ENCODE data around the gene RALY. TPM values are rescaled to one million over a fixed set of nuclear protein-coding genes. Genes with fewer than 3 reads are reported as not detected.

The RALY gene
- total RNA-seq, 2 donors from 2014 or later: 104 to 166 TPM

- no peak overlapping the region for H3K27ac ChIP-seq
Observed at GRCh38 chr20:34013554-34013953, 19.8 kb downstream of the RALY start.

DNA sequence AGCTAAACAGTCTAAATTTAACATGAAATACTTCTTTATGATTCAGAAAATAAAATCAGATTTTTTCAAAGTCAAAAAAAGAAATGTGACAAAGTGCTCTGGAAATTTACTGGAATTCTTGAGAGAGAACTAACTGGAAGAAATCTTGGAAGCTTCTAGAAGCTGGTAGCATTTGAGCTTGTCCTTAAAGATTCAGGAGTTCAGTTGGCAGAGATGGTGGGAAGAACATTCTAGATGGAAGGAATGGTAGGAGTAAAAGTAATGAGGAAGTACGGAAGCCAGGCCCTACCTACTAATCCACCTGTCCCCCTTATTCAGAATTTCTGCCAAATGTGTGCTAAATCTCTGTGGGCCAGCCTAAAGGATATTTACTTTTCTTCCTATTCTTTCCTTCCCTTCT is 21.2 kb downstream of the RALY start:
- no peak for ATAC-seq (ENCODE audit: insufficient number of reproducible peaks, low FRiP score, low read depth)
- TF ChIP-seq, protein P1, sequence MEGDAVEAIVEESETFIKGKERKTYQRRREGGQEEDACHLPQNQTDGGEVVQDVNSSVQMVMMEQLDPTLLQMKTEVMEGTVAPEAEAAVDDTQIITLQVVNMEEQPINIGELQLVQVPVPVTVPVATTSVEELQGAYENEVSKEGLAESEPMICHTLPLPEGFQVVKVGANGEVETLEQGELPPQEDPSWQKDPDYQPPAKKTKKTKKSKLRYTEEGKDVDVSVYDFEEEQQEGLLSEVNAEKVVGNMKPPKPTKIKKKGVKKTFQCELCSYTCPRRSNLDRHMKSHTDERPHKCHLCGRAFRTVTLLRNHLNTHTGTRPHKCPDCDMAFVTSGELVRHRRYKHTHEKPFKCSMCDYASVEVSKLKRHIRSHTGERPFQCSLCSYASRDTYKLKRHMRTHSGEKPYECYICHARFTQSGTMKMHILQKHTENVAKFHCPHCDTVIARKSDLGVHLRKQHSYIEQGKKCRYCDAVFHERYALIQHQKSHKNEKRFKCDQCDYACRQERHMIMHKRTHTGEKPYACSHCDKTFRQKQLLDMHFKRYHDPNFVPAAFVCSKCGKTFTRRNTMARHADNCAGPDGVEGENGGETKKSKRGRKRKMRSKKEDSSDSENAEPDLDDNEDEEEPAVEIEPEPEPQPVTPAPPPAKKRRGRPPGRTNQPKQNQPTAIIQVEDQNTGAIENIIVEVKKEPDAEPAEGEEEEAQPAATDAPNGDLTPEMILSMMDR (IDR thresholded peaks at IDR 0.05): no peak
- H3K9me3 ChIP-seq: no peaks in the 10 kb centered on the region
- H3K36me3 ChIP-seq: no peaks in the 10 kb centered on the region
- peak overlapping the region; percentile 64 to 75 for H3K27ac ChIP-seq
- H3K4me1 ChIP-seq (ENCODE audit: control insufficient read depth in 1 of 2, low read depth in 2 of 2): peaks cover 55 to 92% of the 10 kb centered on the region in 2 donors
- no peaks in the 10 kb centered on the region for H3K27me3 ChIP-seq (replicated peaks; ENCODE audit: insufficient read depth)
- no peak for DNase-seq (ENCODE audit: low spot score)
- H3K4me3 ChIP-seq: no peak overlapping the region

More at GRCh38 chr20:34013554-34013953, 19.8 kb downstream of the RALY start:
- Histone ChIP-seq H3K4me3 (no peak overlapping the region), H3K9me3 (no peaks in the 10 kb centered on the region), H3K27me3 (replicated peaks; ENCODE audit: insufficient read depth) (no peaks in the 10 kb centered on the region), H3K4me1 (ENCODE audit: control insufficient read depth in 1 of 2, low read depth in 2 of 2) (peaks cover 55 to 95% of the 10 kb centered on the region in 2 donors), H3K36me3 (no peaks in the 10 kb centered on the region)
- TF ChIP-seq, protein P1 (IDR thresholded peaks at IDR 0.05): no peak
- DNase-seq (ENCODE audit: low spot score) (no peak), ATAC-seq (ENCODE audit: insufficient number of reproducible peaks, low FRiP score, low read depth) (no peak)

DNA sequence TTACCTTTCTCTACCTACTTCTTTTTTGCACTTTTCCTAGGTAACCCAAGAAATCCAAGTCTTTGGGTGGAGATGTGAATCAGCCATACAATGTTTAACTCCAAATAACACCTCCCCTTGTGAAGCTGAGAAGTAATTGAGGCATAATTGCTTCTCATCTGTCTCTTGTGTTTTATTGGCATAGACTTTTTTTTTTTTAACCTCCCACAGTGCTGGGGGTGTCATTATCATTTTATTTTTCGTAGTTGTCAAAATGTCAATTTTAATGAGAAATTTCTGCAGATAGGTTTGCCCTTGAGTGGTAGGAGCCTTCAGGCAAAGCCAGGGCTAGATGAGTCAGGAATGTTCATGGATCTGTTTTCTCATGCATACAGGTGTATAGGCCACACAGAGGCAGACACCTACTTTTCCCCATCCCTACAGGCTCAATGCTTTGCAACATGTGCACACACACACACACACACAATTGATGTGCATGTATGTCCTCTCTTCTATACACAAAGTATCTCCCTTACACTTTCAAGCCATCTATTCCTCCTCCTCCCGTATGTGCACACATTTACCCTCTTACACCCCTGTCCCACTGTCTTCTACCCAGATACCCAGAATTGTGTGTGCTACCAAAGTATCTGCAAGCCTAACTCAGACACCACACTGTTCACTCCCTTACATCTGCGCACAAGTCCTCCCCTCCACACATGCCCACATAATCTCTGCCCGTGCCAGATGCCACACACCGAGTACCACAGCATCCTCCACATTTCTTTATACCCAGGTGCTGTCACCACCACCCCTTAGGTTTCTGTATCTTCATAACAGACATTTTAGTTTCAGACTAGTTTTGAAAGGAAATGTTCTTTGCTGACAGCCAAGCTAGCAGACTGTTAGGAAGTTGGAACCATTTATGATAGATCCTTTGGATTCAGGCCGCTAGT is 22.0 kb downstream of the RALY start:
- no peak for DNase-seq (ENCODE audit: low spot score)
- Histone ChIP-seq H3K27ac (peak overlapping the region; percentile 64 to 75), H3K4me1 (ENCODE audit: control insufficient read depth in 1 of 2, low read depth in 2 of 2) (peaks cover 52 to 90% of the 10 kb centered on the region in 2 donors), H3K36me3 (no peaks in the 10 kb centered on the region), H3K27me3 (replicated peaks; ENCODE audit: insufficient read depth) (no peaks in the 10 kb centered on the region), H3K4me3 (no peak overlapping the region), H3K9me3 (no peaks in the 10 kb centered on the region)
- no peak for ATAC-seq (ENCODE audit: insufficient number of reproducible peaks, low FRiP score, low read depth)
- TF ChIP-seq, protein P1 (IDR thresholded peaks at IDR 0.05): no peak

DNA sequence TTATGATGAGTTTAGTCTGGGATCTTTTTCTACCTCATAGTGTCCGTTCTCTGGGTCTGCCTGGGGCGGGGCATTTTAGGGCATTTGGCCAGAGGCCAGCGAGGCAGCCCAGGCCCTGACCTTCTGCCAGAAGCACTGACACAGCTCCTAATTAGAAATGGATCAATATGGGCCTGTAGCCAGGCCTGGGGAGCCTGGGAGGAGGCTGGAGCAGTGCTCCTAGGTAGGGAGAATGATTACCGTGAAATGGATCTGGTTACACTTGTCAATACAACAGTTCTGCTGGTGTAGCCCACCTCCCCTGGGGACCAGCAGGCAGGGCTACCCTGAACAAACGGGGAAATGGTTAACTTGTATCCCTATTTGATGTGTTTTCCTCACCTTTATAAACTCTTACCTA is 23.0 kb downstream of the RALY start:
- ATAC-seq (ENCODE audit: insufficient number of reproducible peaks, low FRiP score, low read depth) (no peak), DNase-seq (ENCODE audit: low spot score) (no peak)
- Histone ChIP-seq H3K9me3 (no peaks in the 10 kb centered on the region), H3K27ac (peak overlapping the region in 1 of 2 donors; percentile 38), H3K36me3 (no peaks in the 10 kb centered on the region), H3K27me3 (replicated peaks; ENCODE audit: insufficient read depth) (no peaks in the 10 kb centered on the region), H3K4me3 (no peak overlapping the region), H3K4me1 (ENCODE audit: control insufficient read depth in 1 of 2, low read depth in 2 of 2) (peaks cover 49 to 81% of the 10 kb centered on the region in 2 donors)
- TF ChIP-seq, protein P1 (IDR thresholded peaks at IDR 0.05): no peak

DNA sequence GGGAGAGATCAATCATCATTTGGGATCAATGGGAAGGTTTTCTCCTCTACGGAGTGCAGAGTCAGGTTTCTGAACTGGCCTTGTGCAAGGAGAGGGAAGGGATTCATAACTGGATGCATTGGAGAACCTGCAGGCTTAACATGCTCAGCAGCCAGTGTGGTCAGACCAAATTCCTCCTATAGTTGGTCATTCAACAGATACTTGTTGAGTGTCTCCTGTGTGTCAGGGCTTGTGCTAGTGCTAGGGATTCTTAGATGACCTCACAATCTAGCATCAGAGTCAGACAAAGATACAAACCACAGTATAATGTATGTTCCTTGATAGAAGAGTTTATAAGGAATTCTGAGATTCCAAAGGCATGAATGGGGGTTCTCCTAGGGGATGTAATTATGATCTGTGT is 23.9 kb downstream of the RALY start:
- peak overlapping the region in 1 of 2 donors; percentile 9 for H3K27ac ChIP-seq
- TF ChIP-seq, protein P1 (IDR thresholded peaks at IDR 0.05): no peak
- H3K4me3 ChIP-seq: no peak overlapping the region
- H3K36me3 ChIP-seq: no peaks in the 10 kb centered on the region
- no peaks in the 10 kb centered on the region for H3K27me3 ChIP-seq (replicated peaks; ENCODE audit: insufficient read depth)
- peaks cover 52 to 80% of the 10 kb centered on the region in 2 donors for H3K4me1 ChIP-seq (ENCODE audit: control insufficient read depth in 1 of 2, low read depth in 2 of 2)
- ATAC-seq (ENCODE audit: insufficient number of reproducible peaks, low FRiP score, low read depth): no peak
- no peaks in the 10 kb centered on the region for H3K9me3 ChIP-seq
- DNase-seq (ENCODE audit: low spot score): no peak
